Activated CD8-positive, alpha-beta T cell treated with anti-CD3 and anti-CD28 coated beads for 36 hours (primary cell): ENCODE data around the gene TAF11L2. TPM values are rescaled to one million over a fixed set of nuclear protein-coding genes. Genes with fewer than 3 reads are reported as not detected.
"Not testable (repeated sequence)": the region's sequence is repeated elsewhere in the genome, so short reads cannot be mapped to it uniquely, and the experiment has no call there.

Experiments used
- ATAC-seq: fragments of 200-7000 bp; cut with Tn5 transposase; one replicate; pipeline ENCODE4 v1.10.0; 2021; ENCODE audit warnings: mild to moderate bottlenecking, moderate library complexity
- CTCF ChIA-PET: fragments of 350-600 bp; sonication (Branson Sonifier 250); formaldehyde crosslinking; loops from one replicate; lab custom pipeline; 2021; ENCODE audit warnings: antibody characterized with exemption; lab: Charles Lee
- POLR2A ChIA-PET: fragments of 350-600 bp; sonication (Branson Sonifier 250); formaldehyde crosslinking; loops from one replicate; lab custom pipeline; 2021; ENCODE audit warnings: antibody characterized with exemption; lab: Charles Lee
- DNase-seq: peaks from one replicate; pipeline ENCODE4 v3.0.0-alpha.2; 2020
- H3K27ac Mint-ChIP-seq: one replicate; pipeline ENCODE4 v1.8.0; 2021; ENCODE audit warnings: mild to moderate bottlenecking, mixed read lengths
- H3K27me3 Mint-ChIP-seq: one replicate; pipeline ENCODE4 v1.8.0; 2021; ENCODE audit warnings: mixed read lengths
- H3K36me3 Mint-ChIP-seq: one replicate; pipeline ENCODE4 v1.8.0; 2021; ENCODE audit warnings: low read depth, mixed read lengths
- H3K4me1 Mint-ChIP-seq: one replicate; pipeline ENCODE4 v1.8.0; 2021; ENCODE audit warnings: low read depth, mixed read lengths
- H3K4me3 Mint-ChIP-seq: one replicate; pipeline ENCODE4 v1.8.0; 2021; ENCODE audit warnings: mild to moderate bottlenecking, moderate library complexity, mixed read lengths
- H3K9me3 Mint-ChIP-seq: one replicate; pipeline ENCODE4 v1.8.0; 2021; ENCODE audit warnings: mixed read lengths
- CTCF ChIP-seq: fragments of 200-600 bp; IDR thresholded peaks from one replicate; pipeline ENCODE4 v1.8.0; 2022; ENCODE audit warnings: antibody characterized with exemption, mild to moderate bottlenecking
- intact Hi-C: fragments of 100-400 bp; cut with micrococcal nuclease; formaldehyde crosslinking; loops from one replicate; pipeline ENCODE4 v1.10.0; 2022
- total RNA-seq, 2 experiments: library from RNA; stranded (reverse); gene quantifications; one replicate each; pipeline ENCODE4 v1.2.3, GENCODE V29; 2021

Gene TAF11L2
- total RNA-seq, 2 experiments from 2014 or later, result not detected

- H3K27me3 Mint-ChIP-seq, result no peaks in the 10 kb centered on the region
- H3K36me3 Mint-ChIP-seq, result no peaks in the 10 kb centered on the region
- TF ChIP-seq CTCF, result no peak
- peaks cover 3% of the 10 kb centered on the region for H3K9me3 Mint-ChIP-seq
- ATAC-seq, result no peak
- CTCF ChIA-PET, result no interaction called here
- no peaks in the 10 kb centered on the region for H3K4me1 Mint-ChIP-seq
- no peak for DNase-seq
- intact Hi-C loops, result no loop called here
- POLR2A ChIA-PET, result no interaction called here
- no peak overlapping the region for H3K4me3 Mint-ChIP-seq
- no peak overlapping the region for H3K27ac Mint-ChIP-seq
Measured at GRCh38 chr5:17470064-17470463, 28.0 kb upstream of the TAF11L2 start.

- POLR2A ChIA-PET, CTCF ChIA-PET, DNase-seq, H3K4me3 Mint-ChIP-seq, H3K27me3 Mint-ChIP-seq, H3K9me3 Mint-ChIP-seq, H3K4me1 Mint-ChIP-seq, H3K36me3 Mint-ChIP-seq, H3K27ac Mint-ChIP-seq, ATAC-seq, intact Hi-C loops: not testable (repeated sequence)
Measured at GRCh38 chr5:17475064-17475463, 23.0 kb upstream of the TAF11L2 start.

- no peak for ATAC-seq
- Mint-ChIP-seq H3K9me3 (peaks cover 1% of the 10 kb centered on the region), H3K27me3 (no peaks in the 10 kb centered on the region), H3K27ac (no peak overlapping the region), H3K36me3 (no peaks in the 10 kb centered on the region), H3K4me3 (no peak overlapping the region), H3K4me1 (no peaks in the 10 kb centered on the region)
- ChIA-PET CTCF (no interaction called here), POLR2A (interaction anchor here (0.6 kb wide), 1 partner anchor 231 kb away, joined by 3 read pairs; no protein-coding TSS in a partner anchor)
- intact Hi-C loops, result no loop called here
- DNase-seq, result no peak
- no peak for TF ChIP-seq CTCF
Measured at GRCh38 chr5:17477043-17477442, 21.0 kb upstream of the TAF11L2 start.

GRCh38 chr5:17477573-17478265, 20.3 kb upstream of the TAF11L2 start:
- H3K4me3 Mint-ChIP-seq, result no peak overlapping the region
- no peaks in the 10 kb centered on the region for H3K27me3 Mint-ChIP-seq
- H3K27ac Mint-ChIP-seq, result no peak overlapping the region
- DNase-seq (no peak), ATAC-seq (no peak)
- no peak for TF ChIP-seq CTCF
- no peaks in the 10 kb centered on the region for H3K4me1 Mint-ChIP-seq
- intact Hi-C loops, result no loop called here
- CTCF ChIA-PET, result no interaction called here
- POLR2A ChIA-PET, result no interaction called here
- H3K36me3 Mint-ChIP-seq, result no peaks in the 10 kb centered on the region
- H3K9me3 Mint-ChIP-seq, result peaks cover 1% of the 10 kb centered on the region

- Mint-ChIP-seq H3K4me1 (no peaks in the 10 kb centered on the region), H3K27me3 (no peaks in the 10 kb centered on the region), H3K27ac (no peak overlapping the region), H3K4me3 (no peak overlapping the region), H3K36me3 (no peaks in the 10 kb centered on the region), H3K9me3 (peaks cover 1% of the 10 kb centered on the region)
- CTCF ChIA-PET, result no interaction called here
- TF ChIP-seq CTCF, result no peak
- POLR2A ChIA-PET, result no interaction called here
- DNase-seq (no peak), ATAC-seq (no peak)
- intact Hi-C loops, result no loop called here
Measured at GRCh38 chr5:17481378-17481777, 16.7 kb upstream of the TAF11L2 start.
